NCI-H748 (cell line): Measurements from ENCODE around the gene REPIN1.

ENCODE experiments used
- DNase-seq: peaks from one replicate; lab custom pipeline; 2025; ENCODE audit not compliant: unreplicated experiment; lab: John Stamatoyannopoulos, UW

The REPIN1 gene

DNA sequence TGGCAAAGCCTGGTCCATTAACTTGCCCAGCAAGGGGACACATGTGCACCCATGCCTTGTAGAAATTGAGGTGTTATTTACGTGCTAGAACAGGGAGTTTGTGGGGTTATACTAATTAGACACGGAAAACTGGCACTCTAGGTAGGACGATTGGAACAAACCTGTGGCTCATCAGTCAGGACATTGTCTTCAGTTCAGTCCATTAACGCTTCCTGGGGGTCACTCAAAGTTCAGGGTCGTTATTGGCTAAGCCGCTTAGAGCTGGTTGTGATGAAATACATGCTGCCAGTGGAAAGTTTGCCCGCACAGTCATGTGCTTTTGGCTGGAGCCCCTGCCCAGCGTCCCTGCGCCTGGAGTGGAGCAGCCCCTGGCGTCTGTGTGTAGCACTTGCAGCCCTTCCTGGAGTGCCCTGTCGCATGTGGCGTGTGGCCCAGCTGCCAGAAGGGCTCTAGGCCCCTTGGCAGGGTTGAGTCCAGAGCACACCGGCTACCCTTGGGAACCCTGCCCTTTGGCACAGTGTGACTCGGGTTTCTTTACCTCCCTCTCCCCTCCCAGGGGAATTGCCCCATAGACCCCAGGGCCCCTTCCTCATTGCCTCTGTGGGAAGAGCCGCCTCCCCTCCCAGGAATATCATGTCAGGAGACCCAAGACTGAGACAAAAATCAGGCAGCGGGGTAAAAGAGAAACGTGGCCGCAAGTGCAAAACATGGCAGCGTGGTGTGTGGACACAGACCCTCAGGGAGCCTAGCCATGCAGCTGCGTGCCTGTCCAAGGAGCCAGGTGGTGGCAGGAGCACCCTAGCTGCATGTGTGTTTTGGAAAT lies 20.3 kb downstream of the REPIN1 start:
- DNase-seq, result no peak

DNA sequence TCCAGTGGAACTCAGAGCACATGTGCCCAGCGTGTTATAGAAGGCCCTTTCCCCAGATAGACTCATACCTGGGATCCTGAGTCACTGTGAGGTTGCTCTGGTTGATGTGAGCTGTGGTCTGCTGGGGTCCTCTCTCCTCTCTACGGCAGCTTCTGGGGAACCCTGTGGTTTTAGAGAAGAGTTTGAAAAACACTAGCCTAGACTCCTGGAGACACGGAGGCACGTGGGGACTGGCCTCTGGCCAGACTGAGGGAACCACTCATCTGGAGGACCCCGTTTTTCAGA lies 20.9 kb downstream of the REPIN1 start:
- DNase-seq, result no peak

DNA sequence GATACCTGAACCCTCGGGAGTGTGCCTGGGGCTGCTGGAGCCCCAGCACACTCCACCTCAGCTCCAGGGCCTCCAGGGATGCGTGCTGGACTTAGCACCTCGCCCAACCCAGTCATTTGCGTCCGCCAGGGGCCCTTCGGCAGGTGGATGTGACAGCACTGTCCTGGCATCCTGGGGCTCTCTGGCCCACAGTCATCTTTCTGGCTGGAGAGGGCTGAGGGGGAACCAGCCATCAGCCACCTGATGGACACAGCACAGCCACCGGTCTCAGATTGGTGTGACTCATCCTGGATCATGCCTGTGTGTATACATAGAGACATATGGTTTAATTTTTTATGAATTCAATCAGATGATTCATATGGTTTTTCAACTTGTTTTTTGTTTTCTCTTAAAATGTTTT lies 21.6 kb downstream of the REPIN1 start:
- DNase-seq, result no peak

DNA sequence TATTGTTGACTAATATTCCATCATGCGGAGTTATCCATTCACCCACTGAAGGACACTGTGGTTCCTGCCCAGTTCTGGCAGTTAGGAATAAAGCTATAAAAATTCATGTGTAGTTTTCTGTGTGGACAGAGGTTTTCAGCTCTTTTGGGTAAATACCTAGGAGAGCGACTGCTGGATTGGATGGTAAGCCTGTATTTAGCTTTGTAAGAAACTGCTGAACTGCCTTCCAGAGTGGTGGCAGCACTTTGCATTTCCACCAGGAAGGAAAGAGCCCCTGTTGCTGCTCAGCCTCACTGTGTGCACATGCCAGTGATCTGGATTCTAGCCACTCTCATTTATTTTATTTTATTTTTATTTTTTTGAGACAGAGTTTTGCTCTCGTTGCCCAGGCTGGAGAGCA lies 24.7 kb downstream of the REPIN1 start:
- no peak for DNase-seq

DNA sequence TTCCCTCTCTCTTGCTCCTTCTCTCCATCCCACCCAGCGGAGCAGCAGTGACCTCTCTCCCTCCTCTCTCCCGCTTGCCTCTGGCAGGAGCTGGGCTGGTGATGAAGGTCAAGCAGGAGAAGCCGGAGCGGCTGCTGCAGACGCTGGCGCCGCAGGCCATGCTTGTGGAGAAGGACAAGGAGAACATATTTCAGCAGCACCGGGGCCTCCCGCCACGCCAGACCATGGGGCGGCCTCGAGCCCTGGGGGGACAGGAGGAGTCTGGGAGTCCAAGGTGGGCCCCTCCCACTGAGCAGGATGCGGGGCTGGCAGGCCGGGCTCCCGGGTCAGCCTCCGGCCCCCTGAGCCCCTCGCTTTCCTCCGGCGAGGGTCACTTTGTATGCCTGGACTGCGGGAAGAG lies 27.8 kb downstream of the REPIN1 start:
- DNase-seq, result no peak

DNA sequence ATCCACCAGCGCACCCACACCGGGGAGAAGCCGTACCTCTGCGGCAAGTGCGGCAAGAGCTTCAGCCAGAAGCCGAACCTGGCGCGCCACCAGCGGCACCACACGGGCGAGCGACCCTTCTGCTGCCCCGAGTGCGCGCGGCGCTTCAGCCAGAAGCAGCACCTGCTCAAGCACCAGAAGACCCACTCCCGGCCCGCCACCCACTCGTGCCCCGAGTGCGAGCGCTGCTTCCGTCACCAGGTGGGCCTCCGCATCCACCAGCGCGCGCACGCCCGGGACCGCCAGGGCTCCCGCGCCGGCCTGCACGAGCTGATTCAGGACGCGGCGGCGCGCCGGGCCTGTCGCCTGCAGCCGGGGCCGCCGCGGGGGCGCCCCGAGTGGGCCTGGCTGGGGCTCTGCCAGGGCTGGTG lies 28.2 kb downstream of the REPIN1 start:
- DNase-seq, result no peak

DNA sequence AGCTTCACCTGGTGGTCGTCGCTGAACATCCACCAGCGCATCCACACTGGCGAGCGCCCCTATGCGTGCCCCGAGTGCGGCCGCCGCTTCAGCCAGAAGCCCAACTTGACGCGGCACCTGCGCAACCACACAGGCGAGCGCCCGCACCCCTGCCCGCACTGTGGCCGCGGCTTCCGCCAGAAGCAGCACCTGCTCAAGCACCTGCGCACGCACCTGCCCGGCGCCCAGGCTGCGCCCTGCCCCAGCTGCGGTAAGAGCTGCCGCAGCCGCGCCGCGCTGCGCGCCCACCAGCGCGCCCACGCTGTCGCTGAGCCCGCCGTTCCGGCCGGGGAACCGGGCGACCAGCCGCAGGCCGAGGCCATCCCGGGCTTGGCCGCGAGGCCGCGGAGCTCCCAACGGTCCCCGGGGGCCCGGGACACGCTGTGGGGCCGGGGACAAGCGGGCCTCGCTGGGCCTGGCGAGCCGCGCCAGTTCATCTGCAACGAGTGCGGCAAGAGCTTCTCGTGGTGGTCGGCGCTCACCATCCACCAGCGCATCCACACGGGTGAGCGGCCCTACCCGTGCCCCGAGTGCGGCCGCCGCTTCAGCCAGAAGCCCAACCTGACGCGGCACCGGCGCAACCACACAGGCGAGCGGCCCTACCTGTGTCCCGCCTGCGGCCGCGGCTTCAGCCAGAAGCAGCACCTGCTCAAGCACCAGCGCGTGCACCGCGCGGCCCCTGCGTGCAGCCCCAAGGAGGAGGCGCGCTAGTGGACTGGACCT lies 28.9 kb downstream of the REPIN1 start:
- no peak for DNase-seq

DNA sequence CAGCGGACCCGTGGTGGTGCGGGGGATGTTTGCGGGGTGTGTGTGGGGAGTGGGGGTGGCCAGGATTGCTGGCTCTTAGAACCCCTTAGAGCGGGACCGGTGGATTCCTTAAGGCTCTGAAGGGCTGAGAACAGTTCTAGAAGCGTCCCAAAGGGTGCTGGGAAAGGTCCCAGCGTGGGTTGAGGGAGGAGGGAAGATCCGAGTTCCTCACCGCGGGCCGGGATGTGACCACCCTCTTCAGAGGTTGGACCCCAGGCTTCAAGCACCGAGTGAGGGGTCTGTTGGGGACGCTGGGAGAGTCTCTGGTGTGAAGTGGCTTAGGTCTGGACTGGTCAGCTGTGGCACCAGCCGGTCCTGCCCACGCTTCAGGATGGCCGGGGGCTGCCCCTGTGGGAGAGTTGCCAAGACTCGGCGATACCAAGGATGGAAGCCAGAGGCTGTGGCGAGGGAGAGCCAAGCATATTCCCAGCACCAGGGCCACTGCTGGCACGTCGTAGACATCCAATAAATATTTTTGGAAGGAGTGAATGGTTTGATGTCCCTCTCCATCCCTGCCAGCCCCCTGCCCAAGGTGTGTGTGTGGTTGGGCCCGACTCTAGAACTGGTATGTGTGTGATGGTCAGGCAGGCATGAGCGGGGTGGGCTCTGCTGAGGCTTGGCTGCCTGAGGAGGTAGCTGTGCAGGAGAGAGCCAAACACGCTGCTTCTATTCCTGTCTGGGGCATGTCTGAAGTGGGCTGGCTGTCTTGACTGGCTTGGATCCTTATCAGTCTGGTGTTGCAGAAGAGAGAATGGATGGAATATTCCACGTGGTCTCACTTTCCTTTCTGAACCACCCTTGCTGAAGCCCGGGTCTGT lies 29.7 kb downstream of the REPIN1 start:
- DNase-seq, result no peak

DNA sequence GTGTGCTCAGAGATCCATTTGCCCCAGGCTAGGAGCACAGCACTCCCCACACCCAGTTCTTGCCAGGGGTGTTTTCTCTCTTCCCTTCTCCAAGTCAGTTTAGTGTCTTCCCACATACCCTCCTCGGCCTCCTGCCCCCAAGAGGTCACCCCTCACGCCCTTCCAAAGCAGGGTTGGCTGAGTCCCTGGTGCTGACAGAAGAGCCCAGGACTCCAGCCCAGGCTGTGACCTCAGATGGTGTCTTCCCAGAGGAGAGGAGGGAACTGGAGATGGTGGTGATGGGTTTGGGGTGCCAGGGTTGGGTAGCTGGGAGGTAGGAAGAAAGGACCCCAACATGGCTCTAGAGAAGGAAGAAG lies 30.3 kb downstream of the REPIN1 start:
- no peak for DNase-seq

DNA sequence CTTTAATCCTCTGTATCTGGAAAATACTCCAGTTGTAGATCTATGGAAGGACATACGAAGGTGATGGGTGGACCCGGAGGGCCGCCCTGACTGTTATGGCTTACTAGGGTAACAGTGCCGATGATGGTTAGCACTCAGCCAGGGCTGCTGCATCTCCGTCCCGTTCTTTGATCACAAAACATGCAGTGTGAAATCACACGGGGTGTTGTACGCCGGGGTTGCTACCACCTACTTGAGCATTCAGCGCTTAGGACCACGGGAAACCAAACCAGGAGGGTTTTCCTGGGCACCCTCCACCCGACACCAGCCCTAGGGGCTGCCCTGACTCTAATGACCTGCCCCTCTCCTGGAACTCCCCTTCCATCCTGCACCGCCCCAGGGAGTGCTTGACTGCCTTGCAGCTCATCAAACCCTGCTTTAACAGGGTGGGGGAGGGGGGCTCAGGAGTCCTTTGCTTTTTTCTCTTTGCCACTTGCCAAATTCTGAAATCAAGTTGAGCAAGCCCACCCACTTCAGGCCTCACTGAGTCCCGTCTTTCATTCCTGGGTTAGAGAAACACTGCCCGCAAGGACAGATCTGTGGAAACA lies 30.9 kb downstream of the REPIN1 start:
- DNase-seq, result no peak

DNA sequence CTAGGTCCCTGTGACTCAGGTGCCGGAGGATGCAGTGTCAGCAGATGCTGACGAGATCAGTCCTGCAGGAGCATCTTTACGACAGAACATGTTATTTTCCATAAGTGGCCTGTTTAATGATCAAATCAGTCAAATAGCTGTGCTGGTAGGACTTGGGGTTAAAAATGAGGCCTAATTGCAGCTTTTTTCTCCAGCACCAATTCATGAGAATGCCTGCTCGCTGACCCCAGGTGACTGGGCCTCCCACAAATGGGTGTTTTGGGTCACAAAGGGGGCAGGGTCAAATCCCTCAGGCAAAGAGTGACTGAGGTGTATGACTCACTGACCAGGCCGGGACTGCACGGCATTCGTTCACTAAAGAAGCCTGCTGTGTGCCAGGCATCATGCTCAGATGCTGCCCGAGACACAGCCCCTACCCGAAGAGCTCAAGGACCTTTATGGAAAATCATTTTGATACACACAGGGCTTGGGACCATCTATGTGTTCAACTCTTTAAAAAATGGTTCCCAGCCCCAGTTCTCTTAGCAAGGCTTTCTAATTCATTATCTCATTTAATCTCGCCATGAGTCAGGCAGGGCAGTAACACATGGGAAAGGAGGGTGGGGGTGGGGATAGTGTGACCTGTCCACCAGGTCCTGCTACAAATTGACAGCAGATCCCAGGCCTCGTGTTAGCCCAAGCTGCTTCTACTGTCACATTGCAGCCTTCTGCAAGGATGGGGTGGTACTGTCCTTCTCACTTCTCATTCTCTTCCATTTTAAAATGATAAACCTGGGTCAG lies 31.6 kb downstream of the REPIN1 start:
- no peak for DNase-seq

DNA sequence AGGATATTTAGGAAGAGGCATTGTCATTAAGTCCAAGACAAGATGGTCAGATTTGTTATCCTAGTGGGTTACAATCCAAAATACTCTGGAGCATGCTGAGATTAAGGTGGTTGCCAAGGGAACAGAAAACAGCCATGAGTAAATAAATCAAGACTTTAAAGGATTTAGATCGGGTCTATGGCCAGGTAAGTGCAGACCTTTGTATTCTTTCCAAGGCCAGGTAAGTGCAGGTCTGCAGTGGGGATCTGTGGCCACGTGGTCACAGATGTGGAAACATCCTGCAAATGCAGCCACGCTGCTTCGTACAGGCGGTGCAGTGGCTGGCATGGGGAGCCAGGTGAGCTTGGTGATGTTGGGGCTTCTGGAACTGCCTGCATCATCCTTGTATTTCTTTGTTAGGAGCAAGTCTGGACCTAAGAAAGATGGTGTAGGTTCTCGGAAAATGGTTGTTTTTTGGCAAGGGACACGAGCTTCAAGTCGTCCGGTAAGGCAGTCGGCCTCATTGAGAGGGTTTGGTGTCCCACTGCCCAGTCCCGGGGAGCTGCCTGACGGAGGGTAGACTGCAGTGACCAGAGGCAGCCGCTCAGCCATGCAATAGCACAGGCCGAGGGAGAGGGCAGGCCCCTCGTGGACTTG lies 32.3 kb downstream of the REPIN1 start:
- DNase-seq, result no peak

DNA sequence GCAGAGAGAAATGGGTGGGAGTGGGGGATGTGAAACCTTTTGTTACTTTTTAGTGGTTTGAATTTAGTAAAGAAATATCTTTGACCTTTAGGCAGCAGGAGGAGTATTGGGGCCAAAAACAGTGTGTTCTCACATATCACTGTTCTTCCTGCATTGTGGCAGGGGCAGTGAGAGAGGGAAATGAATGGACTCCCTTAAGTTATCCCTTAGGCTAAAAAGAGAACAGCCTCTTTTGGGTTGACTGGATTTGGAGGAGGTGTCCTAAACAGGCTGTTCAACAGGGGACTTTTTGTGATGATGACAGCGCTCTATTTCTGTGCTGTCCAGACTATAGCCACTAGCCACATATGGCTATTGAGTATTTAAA lies 32.8 kb downstream of the REPIN1 start:
- DNase-seq, result no peak

DNA sequence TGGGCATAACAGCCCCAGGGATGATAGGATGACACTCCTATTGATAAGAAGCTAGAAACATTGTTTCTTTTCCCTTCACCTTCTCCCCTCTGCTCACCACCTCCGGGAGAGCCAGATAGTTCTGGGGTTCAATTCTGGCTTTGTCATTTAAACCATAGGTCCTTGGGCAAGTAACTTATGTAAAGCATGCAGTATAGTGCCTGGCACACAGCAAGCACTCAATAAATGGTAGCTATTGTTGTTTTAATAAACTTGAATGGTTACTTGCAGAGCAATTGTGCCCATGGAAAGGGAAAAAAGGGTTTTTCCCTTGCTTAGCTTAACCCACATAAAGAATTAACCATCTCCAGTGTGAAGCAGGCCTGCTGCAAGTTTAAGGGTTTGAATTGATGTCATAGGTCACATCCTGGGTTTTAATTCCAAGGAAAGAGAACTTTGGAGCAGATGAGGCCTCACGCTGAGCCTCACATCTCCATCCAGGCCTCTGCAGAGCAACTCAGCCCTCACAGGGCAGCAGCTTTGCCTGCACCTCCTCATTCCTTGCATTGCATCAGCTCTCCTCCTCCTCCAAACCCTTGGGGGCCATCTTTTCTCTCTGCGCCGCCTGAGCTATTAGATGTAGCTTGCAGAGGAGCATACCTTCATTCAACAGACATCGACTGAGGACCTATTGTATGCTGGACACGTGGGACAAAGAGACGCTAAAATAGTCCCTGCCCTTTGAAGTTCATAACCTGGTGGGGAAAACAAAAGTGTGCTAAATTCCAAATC lies 33.4 kb downstream of the REPIN1 start:
- DNase-seq, result no peak

DNA sequence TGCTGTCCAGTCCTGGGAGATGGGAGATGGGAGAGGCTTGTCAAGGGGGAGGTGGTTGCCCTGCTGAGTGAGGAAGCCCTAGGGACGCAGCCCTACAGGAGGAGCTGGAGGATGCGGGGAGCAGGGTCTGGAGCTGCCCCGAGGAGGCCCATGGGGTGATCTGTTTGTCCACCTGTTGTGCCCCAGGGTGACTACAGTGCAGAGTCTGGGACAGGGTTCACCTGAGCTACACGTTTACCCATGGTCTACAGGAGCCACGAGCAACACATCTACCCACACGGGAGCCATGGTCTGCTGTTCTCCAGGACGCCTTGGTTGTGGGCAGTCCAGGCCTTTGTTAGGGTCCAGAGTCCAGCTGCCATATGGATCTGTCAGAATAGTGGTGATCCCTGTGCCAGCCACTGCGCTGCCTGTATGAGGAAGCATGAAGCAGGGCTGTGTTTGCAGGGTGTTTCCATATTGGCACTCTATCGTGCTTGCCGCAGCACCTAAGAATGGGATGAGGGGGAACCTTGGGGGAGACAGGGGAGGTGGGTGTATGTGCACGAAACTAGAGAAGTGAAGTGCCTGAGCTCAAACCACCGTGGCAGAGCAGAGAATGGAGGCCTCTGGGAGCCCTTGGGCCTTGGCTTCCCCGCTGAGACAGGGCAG lies 34.2 kb downstream of the REPIN1 start:
- DNase-seq, result no peak

DNA sequence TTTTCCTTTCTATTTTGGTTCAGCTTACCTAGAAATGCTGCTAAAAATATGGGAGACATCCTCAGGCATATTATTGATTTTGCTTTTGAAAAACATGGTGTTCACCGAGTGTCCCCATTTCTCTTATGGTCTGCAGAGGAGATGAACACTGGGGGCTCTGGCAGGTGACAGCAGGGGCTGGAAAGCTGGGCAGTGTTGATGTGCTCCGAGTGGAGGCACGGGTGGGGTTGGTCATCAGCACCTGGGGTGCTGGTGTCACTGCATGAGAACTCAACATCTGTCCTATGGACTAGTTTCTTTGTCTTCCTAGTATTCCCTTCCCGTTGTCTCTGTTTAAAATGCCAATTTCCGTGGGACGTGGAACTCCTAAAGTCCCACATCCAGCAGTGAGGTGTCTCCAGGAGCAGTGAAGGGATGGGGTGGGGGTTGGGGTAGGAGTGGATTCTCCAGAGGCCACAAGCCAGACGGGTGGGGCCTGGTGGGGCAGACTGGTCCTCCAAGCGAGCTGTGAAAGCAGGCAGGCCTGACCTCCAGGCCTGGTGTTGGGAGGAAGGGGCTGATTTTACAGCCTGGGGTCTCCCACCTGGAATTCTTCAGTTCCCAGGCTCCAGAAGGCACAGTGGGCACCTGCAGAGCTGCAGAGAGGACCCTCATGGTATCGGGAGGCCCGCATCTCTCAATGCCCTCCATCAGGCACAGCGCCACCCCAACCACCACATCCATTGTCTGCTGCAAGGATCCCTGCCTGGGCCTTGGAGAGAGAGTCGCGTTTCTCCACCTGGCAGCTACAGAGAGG lies 35.0 kb downstream of the REPIN1 start:
- DNase-seq, result no peak

DNA sequence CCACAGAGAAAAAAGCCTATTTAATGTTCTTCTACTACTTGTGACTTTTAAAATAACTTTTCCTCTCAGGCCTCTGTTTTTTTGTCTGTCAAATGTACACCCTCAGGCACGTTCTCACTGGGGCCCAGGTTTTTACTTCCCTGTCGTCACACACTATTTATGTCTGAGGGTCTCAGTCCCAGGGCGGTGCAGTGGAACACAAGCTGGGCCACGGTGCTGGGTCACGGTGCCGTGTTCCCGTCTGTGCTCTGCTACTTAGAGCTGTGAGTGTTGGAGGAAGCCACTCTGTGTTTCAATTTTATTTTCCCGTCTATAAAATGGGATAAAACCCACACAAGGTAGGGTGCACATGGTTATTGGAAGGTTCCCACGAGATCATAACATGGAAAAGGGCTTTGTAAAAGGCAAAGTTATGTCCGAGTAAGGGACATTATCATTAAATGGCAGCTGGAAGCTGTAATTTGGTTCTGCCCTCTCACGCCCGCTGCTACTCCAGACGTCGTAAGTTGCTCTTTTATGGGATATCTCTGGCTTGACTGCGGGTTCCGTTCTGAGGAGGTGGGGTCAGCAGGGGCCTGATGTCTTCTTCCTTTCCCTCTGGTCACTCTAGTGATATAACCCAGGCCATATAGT lies 35.7 kb downstream of the REPIN1 start:
- no peak for DNase-seq
